ENCODE data around the gene SYT7. TPM values are rescaled to one million over a fixed set of nuclear protein-coding genes. Genes with fewer than 3 reads are reported as not detected.

Gene SYT7
- polyA plus RNA-seq, 1 donor (not counting 4 experiments of a cell fraction or from before 2014, with no cell fraction given), result 2.6 TPM

DNA sequence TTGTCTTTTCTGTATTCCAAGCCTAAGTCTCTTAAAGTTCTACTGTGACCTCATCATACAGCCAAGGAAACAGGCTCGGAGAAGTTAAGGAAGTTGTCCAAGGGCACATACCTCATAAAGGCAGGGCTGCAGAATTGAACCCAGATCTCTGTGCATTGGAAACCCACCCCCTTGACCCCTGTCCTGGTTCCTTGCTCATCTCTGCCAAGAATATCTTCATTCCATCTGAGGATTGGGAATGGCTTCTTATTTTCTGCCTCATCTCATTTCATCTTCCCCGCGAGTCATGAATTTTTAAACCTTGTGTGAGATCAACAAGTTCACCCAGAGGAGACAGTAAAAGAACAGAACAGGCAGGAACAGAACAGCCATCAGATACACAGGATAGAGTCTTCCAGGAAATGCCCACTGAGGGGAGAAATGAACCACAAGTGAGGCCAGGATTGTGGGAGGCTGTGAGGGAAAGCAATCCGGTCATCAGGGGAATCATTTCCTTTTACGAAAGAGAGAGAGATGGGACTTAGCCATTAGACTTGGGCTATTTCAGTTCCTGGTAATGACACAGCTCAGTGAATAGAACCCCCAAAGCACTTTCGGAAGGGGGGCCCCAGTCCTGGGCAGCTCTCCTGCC lies 106.7 kb downstream of the SYT7 start:
- H3K9me3 ChIP-seq (ENCODE audit: control insufficient read depth, low read depth, low read length), result no peaks in the 10 kb centered on the region
- DNase-seq (ENCODE audit: low read depth, low spot score) (no peak), FAIRE-seq (no peak)
- H3K9ac ChIP-seq (ENCODE audit: control insufficient read depth, extremely low read depth, insufficient read depth, low read length), result no peak overlapping the region
- H3K36me3 ChIP-seq (ENCODE audit: control insufficient read depth in 2 of 2, extremely low read depth in 1 of 2, insufficient read depth in 2 of 2, low read length in 2 of 2), result no peaks in the 10 kb centered on the region
- no peaks in the 10 kb centered on the region for H4K20me1 ChIP-seq (ENCODE audit: control insufficient read depth, extremely low read depth, insufficient read depth, low read length)
- H3K27me3 ChIP-seq (ENCODE audit: control insufficient read depth, extremely low read depth, insufficient read depth, low read length), result peaks cover 5% of the 10 kb centered on the region
- H3K4me3 ChIP-seq (ENCODE audit: control insufficient read depth in 2 of 3, extremely low read depth in 1 of 3, insufficient read depth in 2 of 3, low read depth in 1 of 3, low read length in 3 of 3), result no peak overlapping the region
- dilution Hi-C loops (cut with MboI; ENCODE audit: extremely low pct_ligation_motif_present, low sequenced_read_pairs), result no loop called here
- H3K27ac ChIP-seq (ENCODE audit: control insufficient read depth, insufficient read depth, low read length), result no peak overlapping the region
- peaks cover 10% of the 10 kb centered on the region for H3K4me1 ChIP-seq (ENCODE audit: control insufficient read depth, extremely low read depth, insufficient read depth, low read length)
- H2AFZ ChIP-seq (ENCODE audit: control insufficient read depth, low read length), result no peak overlapping the region
- no peaks in the 10 kb centered on the region for H3K9me1 ChIP-seq (ENCODE audit: control insufficient read depth, extremely low read depth, insufficient read depth, low read length)
- H3K79me2 ChIP-seq (ENCODE audit: control insufficient read depth, insufficient read depth, low read length), result no peaks in the 10 kb centered on the region
- no peak overlapping the region for H3K4me2 ChIP-seq (ENCODE audit: control insufficient read depth, extremely low read depth, insufficient read depth, low read depth, low read length)
- no peak for TF ChIP-seq EZH2 (IDR thresholded peaks at IDR 0.05; ENCODE audit: low read length)
- TF ChIP-seq, protein P1, sequence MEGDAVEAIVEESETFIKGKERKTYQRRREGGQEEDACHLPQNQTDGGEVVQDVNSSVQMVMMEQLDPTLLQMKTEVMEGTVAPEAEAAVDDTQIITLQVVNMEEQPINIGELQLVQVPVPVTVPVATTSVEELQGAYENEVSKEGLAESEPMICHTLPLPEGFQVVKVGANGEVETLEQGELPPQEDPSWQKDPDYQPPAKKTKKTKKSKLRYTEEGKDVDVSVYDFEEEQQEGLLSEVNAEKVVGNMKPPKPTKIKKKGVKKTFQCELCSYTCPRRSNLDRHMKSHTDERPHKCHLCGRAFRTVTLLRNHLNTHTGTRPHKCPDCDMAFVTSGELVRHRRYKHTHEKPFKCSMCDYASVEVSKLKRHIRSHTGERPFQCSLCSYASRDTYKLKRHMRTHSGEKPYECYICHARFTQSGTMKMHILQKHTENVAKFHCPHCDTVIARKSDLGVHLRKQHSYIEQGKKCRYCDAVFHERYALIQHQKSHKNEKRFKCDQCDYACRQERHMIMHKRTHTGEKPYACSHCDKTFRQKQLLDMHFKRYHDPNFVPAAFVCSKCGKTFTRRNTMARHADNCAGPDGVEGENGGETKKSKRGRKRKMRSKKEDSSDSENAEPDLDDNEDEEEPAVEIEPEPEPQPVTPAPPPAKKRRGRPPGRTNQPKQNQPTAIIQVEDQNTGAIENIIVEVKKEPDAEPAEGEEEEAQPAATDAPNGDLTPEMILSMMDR (optimal IDR thresholded peaks at IDR 0.05 in 1 of 3, IDR thresholded peaks at IDR 0.05 in 1 of 3, conservative IDR thresholded peaks at IDR 0.05 in 1 of 3; ENCODE audit: extremely low read depth in 1 of 3, insufficient read depth in 2 of 3, low read length in 3 of 3), result no peak

DNA sequence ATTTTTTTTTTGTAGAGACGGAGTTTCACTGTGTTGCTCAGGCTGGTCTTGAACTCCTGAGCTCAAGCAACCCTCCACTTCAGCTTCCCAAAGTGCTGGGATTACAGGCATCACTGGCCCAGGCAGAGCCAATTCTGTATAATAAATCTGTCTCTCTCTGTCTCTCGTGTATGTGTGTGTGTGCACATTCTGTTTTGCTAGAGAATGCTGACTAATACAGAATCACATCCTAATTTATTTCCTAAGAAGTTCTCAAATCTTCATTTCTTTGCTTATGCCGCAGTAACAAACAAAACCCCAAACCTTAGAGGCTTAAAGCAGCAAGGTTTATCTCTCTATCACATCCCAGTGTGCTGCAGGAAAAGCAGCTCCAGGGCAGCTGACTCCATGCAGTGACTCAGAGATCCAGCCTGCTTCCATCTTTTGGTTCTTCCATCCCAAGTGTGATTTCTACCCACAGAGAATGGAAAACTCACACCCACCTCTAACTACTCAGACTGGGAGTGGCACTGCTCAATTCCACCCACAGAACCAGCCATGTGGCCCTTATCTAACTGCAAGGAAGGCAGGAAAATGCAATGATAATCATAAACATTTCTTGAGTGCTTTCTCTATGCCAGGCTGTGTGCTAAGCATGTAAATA lies 107.4 kb downstream of the SYT7 start:
- H3K4me2 ChIP-seq (ENCODE audit: control insufficient read depth, extremely low read depth, insufficient read depth, low read depth, low read length), result no peak overlapping the region

More for the DNA sequence above, 107.4 kb downstream of the SYT7 start:
- H3K9ac ChIP-seq (ENCODE audit: control insufficient read depth, extremely low read depth, insufficient read depth, low read length), result no peak overlapping the region
- H2AFZ ChIP-seq (ENCODE audit: control insufficient read depth, low read length), result no peak overlapping the region
- H3K4me1 ChIP-seq (ENCODE audit: control insufficient read depth, extremely low read depth, insufficient read depth, low read length), result peaks cover 10% of the 10 kb centered on the region
- H3K4me3 ChIP-seq (ENCODE audit: control insufficient read depth in 2 of 3, extremely low read depth in 1 of 3, insufficient read depth in 2 of 3, low read depth in 1 of 3, low read length in 3 of 3), result no peak overlapping the region
- H3K27me3 ChIP-seq (ENCODE audit: control insufficient read depth, extremely low read depth, insufficient read depth, low read length), result peaks cover 5% of the 10 kb centered on the region
- no peaks in the 10 kb centered on the region for H3K9me1 ChIP-seq (ENCODE audit: control insufficient read depth, extremely low read depth, insufficient read depth, low read length)
- peak; percentile 26 for DNase-seq (ENCODE audit: low read depth, low spot score)
- peaks cover 0 to 2% of the 10 kb centered on the region in 2 experiments for H3K36me3 ChIP-seq (ENCODE audit: control insufficient read depth in 2 of 2, extremely low read depth in 1 of 2, insufficient read depth in 2 of 2, low read length in 2 of 2)
- peak; percentile 55 for FAIRE-seq
- no peak for TF ChIP-seq EZH2 (IDR thresholded peaks at IDR 0.05; ENCODE audit: low read length)
- TF ChIP-seq, protein P1 (optimal IDR thresholded peaks at IDR 0.05 in 1 of 3, IDR thresholded peaks at IDR 0.05 in 1 of 3, conservative IDR thresholded peaks at IDR 0.05 in 1 of 3; ENCODE audit: extremely low read depth in 1 of 3, insufficient read depth in 2 of 3, low read length in 3 of 3), result no peak
- no peaks in the 10 kb centered on the region for H4K20me1 ChIP-seq (ENCODE audit: control insufficient read depth, extremely low read depth, insufficient read depth, low read length)
- dilution Hi-C loops (cut with MboI; ENCODE audit: extremely low pct_ligation_motif_present, low sequenced_read_pairs), result no loop called here
- H3K27ac ChIP-seq (ENCODE audit: control insufficient read depth, insufficient read depth, low read length), result no peak overlapping the region
- no peaks in the 10 kb centered on the region for H3K9me3 ChIP-seq (ENCODE audit: control insufficient read depth, low read depth, low read length)
- no peaks in the 10 kb centered on the region for H3K79me2 ChIP-seq (ENCODE audit: control insufficient read depth, insufficient read depth, low read length)
